K562 (cell line): Measurements from ENCODE around the gene GPM6B. TPM values are rescaled to one million over a fixed set of nuclear protein-coding genes. Genes with fewer than 3 reads are reported as not detected.

Experiments used
- ATAC-seq: fragments of 200-7000 bp; cut with Tn5 transposase; 3 replicates; pipeline ENCODE4 v1.9.1; 2020; ENCODE audit warnings: moderate library complexity
- BruUV-seq: library from RNA; stranded (reverse); fragments of 400-500 nt; replicated peaks from 2 replicates; lab custom pipeline; 2021; lab: Mats Ljungman, UMichigan
- CTCF ChIA-PET: fragments of 300-600 bp; formaldehyde crosslinking; extraction: SDS; loops from one replicate; lab custom pipeline; 2021; ENCODE audit warnings: low intra/inter-chr PET ratio; lab: Yijun Ruan, JAX
- POLR2A ChIA-PET: fragments of 300-600, 350-650 bp; sonication (Branson Sonifier 250); formaldehyde crosslinking; extraction: SDS; loops from one replicate; lab custom pipeline; 2021; ENCODE audit warnings: antibody characterized with exemption, inconsistent platforms; lab: Yijun Ruan, JAX
- DNase-seq, 4 experiments: peaks; one replicate each; pipeline versions ENCODE4 v3.0.0 to v3.0.0-alpha.2; 2011 to 2018; ENCODE audit warnings: low spot score in 3 of 4, mixed read lengths in 3 of 4; ENCODE audit errors: extremely low read depth in 1 of 4
- FAIRE-seq: peaks from 2 replicates; lab custom pipeline; 2011; peaks lifted over from hg19 to GRCh38; lab: Jason Lieb, UNC
- H2AFZ ChIP-seq: 2 replicates; pipeline ENCODE4 v1.6.0; 2011; ENCODE audit warnings: low read depth, low read length, control low read depth, inconsistent platforms
- H3K27ac ChIP-seq: fragments of 200-600 bp; 3 replicates; pipeline ENCODE4 v1.8.0; 2011; ENCODE audit warnings: low read depth, mild to moderate bottlenecking, control low read depth, inconsistent platforms, low read length, moderate library complexity, mixed read lengths; ENCODE audit errors: extremely low read depth
- H3K27me3 ChIP-seq, 2 experiments: fragments of 300-600 bp in 1 of 2; 2 replicates in 1 of 2; 3 replicates in 1 of 2; pipeline versions ENCODE4 v1.6.0 to v1.8.0; 2011; ENCODE audit warnings: inconsistent platforms in 2 of 2, low read length in 2 of 2, mild to moderate bottlenecking in 1 of 2, mixed read lengths in 1 of 2, moderate library complexity in 1 of 2; ENCODE audit not compliant: control insufficient read depth in 2 of 2, insufficient read depth in 2 of 2
- H3K36me3 ChIP-seq: fragments of 300-600 bp; 3 replicates; pipeline ENCODE4 v1.8.0; 2011; ENCODE audit warnings: mild to moderate bottlenecking, low read length, inconsistent platforms; ENCODE audit not compliant: control insufficient read depth, insufficient read depth
- H3K4me1 ChIP-seq, 2 experiments: fragments of 200-600 bp in 1 of 2; replicated peaks in 1 of 2; 2 replicates in 1 of 2; 3 replicates in 1 of 2; pipeline versions ENCODE4 v1.5.1 to v1.8.0; 2011; ENCODE audit warnings: inconsistent platforms in 2 of 2, low read length in 2 of 2, mild to moderate bottlenecking in 1 of 2, mixed read lengths in 1 of 2, moderate library complexity in 1 of 2; ENCODE audit not compliant: control insufficient read depth in 2 of 2, insufficient read depth in 2 of 2
- H3K4me2 ChIP-seq: 2 replicates; pipeline ENCODE4 v1.6.1; 2011; ENCODE audit warnings: low read length, control low read depth, inconsistent platforms, mixed read lengths; ENCODE audit not compliant: insufficient read depth
- H3K4me3 ChIP-seq: fragments of 200-600 bp; sonication (generic), shearing (Covaris generic); 2 replicates; pipeline ENCODE4 v1.5.1; 2016; ENCODE audit warnings: control low read depth, inconsistent platforms
- H3K79me2 ChIP-seq: fragments of 200-600 bp; 3 replicates; pipeline ENCODE4 v1.8.0; 2011; ENCODE audit warnings: low read length, inconsistent platforms; ENCODE audit not compliant: control insufficient read depth, insufficient read depth
- H3K9ac ChIP-seq, 2 experiments: 2 replicates each; pipeline versions ENCODE4 v1.6.0 to v1.6.1; 2011; ENCODE audit warnings: low read depth in 2 of 2, low read length in 2 of 2, control low read depth in 1 of 2, inconsistent platforms in 1 of 2, mild to moderate bottlenecking in 1 of 2, mixed read lengths in 1 of 2; ENCODE audit not compliant: insufficient read depth in 1 of 2
- H3K9me1 ChIP-seq: one replicate; pipeline ENCODE4 v1.6.0; 2011; ENCODE audit warnings: inconsistent platforms, mild to moderate bottlenecking, low read length, moderate library complexity; ENCODE audit not compliant: control insufficient read depth, insufficient read depth
- H3K9me3 ChIP-seq: replicated peaks from 2 replicates; pipeline ENCODE4 v1.5.1; 2011; ENCODE audit warnings: low read depth, low read length, inconsistent platforms; ENCODE audit not compliant: control insufficient read depth, insufficient read depth
- H4K20me1 ChIP-seq: replicated peaks from 2 replicates; pipeline ENCODE4 v1.6.1; 2011; ENCODE audit warnings: low read length, inconsistent platforms, mixed read lengths; ENCODE audit not compliant: control insufficient read depth, insufficient read depth
- CEBPG ChIP-seq, 3 experiments: fragments of 200-800 bp in 1 of 3; sonication (Bioruptor generic) in 1 of 3; sonication (generic) in 1 of 3; formaldehyde crosslinking in 1 of 3; IDR thresholded peaks in 2 of 3; conservative IDR thresholded peaks in 1 of 3; 2 replicates each; pipeline versions ENCODE4 v1.6.1 to v1.8.0; 2016 to 2022; ENCODE audit warnings: missing compliant biosample characterization in 2 of 3, missing genetic modification characterization in 2 of 3, mild to moderate bottlenecking in 1 of 3, missing genetic modification reagents in 1 of 3
- GTF2E2 ChIP-seq: fragments of 200-800 bp; sonication (Bioruptor generic); IDR thresholded peaks from 2 replicates; pipeline ENCODE4 v1.6.1; 2016; ENCODE audit warnings: missing genetic modification characterization, missing compliant biosample characterization
- HCFC1 ChIP-seq: IDR thresholded peaks from 2 replicates; pipeline ENCODE4 v1.6.1; 2012; ENCODE audit warnings: low read depth, low read length, improper control_type of control experiment
- TFE3 ChIP-seq: fragments of 450-650 bp; formaldehyde crosslinking; IDR thresholded peaks from 2 replicates; pipeline ENCODE4 v1.4.0; 2020; ENCODE audit warnings: mild to moderate bottlenecking, mixed read lengths
- ZNF561 ChIP-seq: fragments of 450-650 bp; formaldehyde crosslinking; conservative IDR thresholded peaks from 2 replicates; pipeline ENCODE4 v1.4.0; 2020; ENCODE audit warnings: mild to moderate bottlenecking, moderate library complexity
- ZNF644 ChIP-seq: fragments of 200-800 bp; sonication (Bioruptor generic); IDR thresholded peaks from 2 replicates; pipeline ENCODE4 v1.6.1; 2016; ENCODE audit warnings: low read depth, missing genetic modification characterization, missing compliant biosample characterization
- WGBS: fragments of 100-300 bp; shearing (Covaris generic); methylation state at CpG from one replicate; pipeline ENCODE4 v1.1.6; 2016; ENCODE audit warnings: low coverage, mixed read lengths; ENCODE audit not compliant: insufficient coverage; ENCODE audit errors: missing lambda C conversion rate; 5-methylcytosine and 5-hydroxymethylcytosine counted together
- in situ Hi-C: fragments of 300-500 bp; cut with MboI; formaldehyde crosslinking; loops from 4 replicates; pipeline ENCODE4 v1.15.0; 2018; ENCODE audit warnings: inconsistent platforms, mixed read lengths
- intact Hi-C: fragments of 100-400 bp; cut with micrococcal nuclease; formaldehyde crosslinking; loops from 2 replicates; pipeline ENCODE4 v1.14.2; 2022
- polyA plus RNA-seq, 8 experiments: library from polyadenylated mRNA; depleted of rRNA in 4 of 8; stranded (reverse) in 5 of 8; unstranded in 3 of 8; fragments of >200 nt; fragmentation: Nextera tagmentation in 2 of 8; fragmentation: Illumina TruSeq in 1 of 8; extraction: Ambion mirVana in 2 of 8; extraction: Trizol in 1 of 8; gene quantifications; 2 replicates each; pipeline versions ENCODE4 v1.2.1 to v1.2.3, GENCODE V29; 2011 to 2014; ENCODE audit warnings: inconsistent platforms in 1 of 8, missing spikeins in 1 of 8
- total RNA-seq, 7 experiments: library from RNA; depleted of rRNA in 6 of 7; stranded (reverse); fragments of >200 nt in 6 of 7; fragmentation: Illumina TruSeq in 2 of 7; extraction: Trizol in 2 of 7; gene quantifications; 2 replicates each; pipeline versions ENCODE4 v1.2.1 to v1.2.3, GENCODE V29; 2011 to 2021; ENCODE audit warnings: low replicate concordance in 1 of 7

Gene GPM6B
- total and polyA plus RNA-seq, 9 of the 15 experiments (the other 6 are each of a cell fraction or from before 2014, with no cell fraction given) = 0.14 to 0.32 TPM; not detected in 7

DNA sequence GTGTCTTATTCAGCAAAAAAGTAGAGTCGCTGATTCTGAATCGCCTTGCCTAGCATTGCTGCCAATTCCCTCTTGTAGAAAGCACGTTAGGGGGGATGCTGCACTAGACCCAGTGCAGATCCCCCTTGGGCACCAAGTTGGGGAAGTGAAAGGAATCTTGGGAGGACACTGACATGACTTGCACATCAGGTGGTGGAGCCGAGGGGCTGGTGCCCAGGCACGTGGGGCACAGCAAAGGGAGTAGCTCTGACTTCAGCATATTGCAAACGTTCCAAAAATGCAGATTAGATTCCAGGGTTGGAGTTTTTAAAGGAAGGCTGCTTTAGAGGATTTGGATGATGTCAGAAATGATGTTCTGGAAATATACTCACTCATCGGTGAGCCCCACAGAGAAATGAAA is 47.4 kb upstream of the GPM6B start:
- Histone ChIP-seq H3K4me3 (no peak overlapping the region), H3K27ac (no peak overlapping the region), H3K27me3 (no peaks in the 10 kb centered on the region; a peak in 1 of 5 replicates), H3K36me3 (no peaks in the 10 kb centered on the region), H3K9me1 (no peaks in the 10 kb centered on the region), H3K9me3 (no peaks in the 10 kb centered on the region), H3K79me2 (no peaks in the 10 kb centered on the region), H3K9ac (no peak overlapping the region), H3K4me2 (no peak overlapping the region), H3K4me1 (no peaks in the 10 kb centered on the region), H2AFZ (no peak overlapping the region), H4K20me1 (no peaks in the 10 kb centered on the region)
- FAIRE-seq (no peak), ATAC-seq (no peak), DNase-seq (no peak)
- 0% methylated on average over 7 of the region's 7 CpGs for WGBS
- TF ChIP-seq ZNF644 (tag) = no peak
- TF ChIP-seq ZNF561 = no peak
- TF ChIP-seq HCFC1 = no peak
- no peak for TF ChIP-seq CEBPG (CRISPR knock-in tag; IDR thresholded peaks at IDR 0.05)
- TF ChIP-seq CEBPG (tag; conservative IDR thresholded peaks at IDR 0.05 in 1 of 2, IDR thresholded peaks at IDR 0.05 in 1 of 2) = no peak
- TF ChIP-seq GTF2E2 (tag) = no peak
- TF ChIP-seq TFE3 (CRISPR knock-in tag) = no peak
- no TSS peak for BruUV-seq
- in situ Hi-C loops (no loop called here), intact Hi-C loops (no loop called here)
- ChIA-PET CTCF (no interaction called here), POLR2A (no interaction called here)
